ENCODE results near the gene NDUFS7.

DNA sequence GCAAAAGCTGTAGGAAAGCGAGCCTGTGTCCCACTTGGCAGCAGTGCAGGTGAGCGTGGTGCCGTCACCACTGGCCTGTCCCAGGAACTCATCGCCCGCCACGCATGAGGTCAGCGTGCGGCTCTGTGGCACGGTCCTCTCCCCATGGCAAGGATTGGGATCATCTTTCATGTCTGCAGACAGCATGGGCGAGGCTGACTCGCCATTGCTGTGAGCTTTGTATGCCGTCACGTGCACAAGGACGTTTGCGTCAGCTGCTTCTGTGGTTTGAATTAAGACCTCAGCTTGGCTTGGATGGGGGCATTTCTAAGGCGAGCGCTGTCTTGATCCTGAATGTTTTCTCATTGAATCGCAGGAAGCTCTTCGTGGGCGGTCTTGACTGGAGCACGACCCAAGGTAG, 33.4 kb downstream of the NDUFS7 start:
- TF ChIP-seq POLR2A (IDR thresholded peaks at IDR 0.05): no peak
- TF ChIP-seq, protein P1, sequence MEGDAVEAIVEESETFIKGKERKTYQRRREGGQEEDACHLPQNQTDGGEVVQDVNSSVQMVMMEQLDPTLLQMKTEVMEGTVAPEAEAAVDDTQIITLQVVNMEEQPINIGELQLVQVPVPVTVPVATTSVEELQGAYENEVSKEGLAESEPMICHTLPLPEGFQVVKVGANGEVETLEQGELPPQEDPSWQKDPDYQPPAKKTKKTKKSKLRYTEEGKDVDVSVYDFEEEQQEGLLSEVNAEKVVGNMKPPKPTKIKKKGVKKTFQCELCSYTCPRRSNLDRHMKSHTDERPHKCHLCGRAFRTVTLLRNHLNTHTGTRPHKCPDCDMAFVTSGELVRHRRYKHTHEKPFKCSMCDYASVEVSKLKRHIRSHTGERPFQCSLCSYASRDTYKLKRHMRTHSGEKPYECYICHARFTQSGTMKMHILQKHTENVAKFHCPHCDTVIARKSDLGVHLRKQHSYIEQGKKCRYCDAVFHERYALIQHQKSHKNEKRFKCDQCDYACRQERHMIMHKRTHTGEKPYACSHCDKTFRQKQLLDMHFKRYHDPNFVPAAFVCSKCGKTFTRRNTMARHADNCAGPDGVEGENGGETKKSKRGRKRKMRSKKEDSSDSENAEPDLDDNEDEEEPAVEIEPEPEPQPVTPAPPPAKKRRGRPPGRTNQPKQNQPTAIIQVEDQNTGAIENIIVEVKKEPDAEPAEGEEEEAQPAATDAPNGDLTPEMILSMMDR (IDR thresholded peaks at IDR 0.05): no peak

Measured in esophagus squamous epithelium (tissue), 4 donors.